ENCODE data around the gene SERPINA12. TPM values are rescaled to one million over a fixed set of nuclear protein-coding genes. Genes with fewer than 3 reads are reported as not detected.

Gene SERPINA12
- total and polyA plus RNA-seq, 9 donors: not detected

GRCh38 chr14:94476023-94476422 is 33.2 kb downstream of the SERPINA12 start, which contains the start of gene SERPINA9:
Gene SERPINA9, minus strand, starts transcription at chr14:94476197. Its CDS starts 6,357 bp downstream, at chr14:94469840.
- Histone ChIP-seq H3K27me3 (no peaks in the 10 kb centered on the region), H3K4me1 (ENCODE audit: insufficient read depth) (no peaks in the 10 kb centered on the region), H3K9me3 (no peaks in the 10 kb centered on the region), H3K36me3 (no peaks in the 10 kb centered on the region), H3K4me3 (no peak within 1 kb of the TSS), H3K27ac (no peak within 1 kb of the TSS)
- TF ChIP-seq CTCF (IDR thresholded peaks at IDR 0.05) (no peak), EP300 (IDR thresholded peaks at IDR 0.05) (no peak), POLR2A (IDR thresholded peaks at IDR 0.05) (no peak)
- intact Hi-C loops (cut with DNase I): no loop called here
- no peak for DNase-seq
- WGBS, 3 donors: 54 to 60% (median 59%) methylated on average over 2 of the region's 2 CpGs

GRCh38 chr14:94474581-94475031 is 34.7 kb downstream of the SERPINA12 start:
- intact Hi-C loops (cut with DNase I): loop anchor here in 1 of 4 donors (5.0 kb wide), 1 partner anchor 82 kb away; no protein-coding TSS in a partner anchor
- DNase-seq: no peak
- H3K4me1 ChIP-seq (ENCODE audit: insufficient read depth): no peaks in the 10 kb centered on the region
- TF ChIP-seq CTCF (IDR thresholded peaks at IDR 0.05) (no peak), EP300 (IDR thresholded peaks at IDR 0.05) (no peak), POLR2A (IDR thresholded peaks at IDR 0.05) (no peak)
- no peaks in the 10 kb centered on the region for H3K36me3 ChIP-seq
- 75 to 86% (median 76%) methylated on average over 7 of the region's 7 CpGs for WGBS, 3 donors
- no peaks in the 10 kb centered on the region for H3K27me3 ChIP-seq
- no peak overlapping the region for H3K27ac ChIP-seq
- no peak overlapping the region for H3K4me3 ChIP-seq
- H3K9me3 ChIP-seq: no peaks in the 10 kb centered on the region

GRCh38 chr14:94473666-94474410 is 35.4 kb downstream of the SERPINA12 start:
- Histone ChIP-seq H3K4me3 (no peak overlapping the region), H3K27ac (no peak overlapping the region), H3K36me3 (no peaks in the 10 kb centered on the region), H3K4me1 (ENCODE audit: insufficient read depth) (no peaks in the 10 kb centered on the region), H3K9me3 (no peaks in the 10 kb centered on the region), H3K27me3 (no peaks in the 10 kb centered on the region)
- intact Hi-C loops (cut with DNase I): loop anchor here in 1 of 4 donors (5.0 kb wide), 1 partner anchor 82 kb away; no protein-coding TSS in a partner anchor
- TF ChIP-seq EP300 (IDR thresholded peaks at IDR 0.05) (no peak), CTCF (IDR thresholded peaks at IDR 0.05) (no peak), POLR2A (IDR thresholded peaks at IDR 0.05) (no peak)
- DNase-seq: no peak
- 89 to 94% (median 91%) methylated on average over 16 of the region's 16 CpGs for WGBS, 3 donors

- Histone ChIP-seq H3K4me3 (no peak overlapping the region), H3K27ac (no peak overlapping the region), H3K4me1 (ENCODE audit: insufficient read depth) (no peaks in the 10 kb centered on the region), H3K36me3 (no peaks in the 10 kb centered on the region), H3K27me3 (no peaks in the 10 kb centered on the region), H3K9me3 (no peaks in the 10 kb centered on the region)
- TF ChIP-seq EP300 (IDR thresholded peaks at IDR 0.05) (no peak), POLR2A (IDR thresholded peaks at IDR 0.05) (no peak), CTCF (IDR thresholded peaks at IDR 0.05) (no peak)
- WGBS, 3 donors: 55 to 63% (median 56%) methylated on average over 4 of the region's 4 CpGs
- intact Hi-C loops (cut with DNase I): loop anchor here in 1 of 4 donors (5.0 kb wide), 1 partner anchor 81 kb away; no protein-coding TSS in a partner anchor
- no peak for DNase-seq
Observed at GRCh38 chr14:94472842-94473241, 36.4 kb downstream of the SERPINA12 start.

Data from ovary (tissue), 9 donors.